GM11168 (cell line): ENCODE results near the gene GLA.

Experiments
- in situ Hi-C: fragments of 300-500 bp; cut with MboI; formaldehyde crosslinking; loops from one replicate; pipeline ENCODE4 v1.12.0; 2022; ENCODE audit warnings: low sequenced_read_pairs; ENCODE audit not compliant: unreplicated experiment

Gene GLA

GRCh38 chrX:101407748-101408531, at the start of gene GLA, which contains the start of gene HNRNPH2:
GLA (minus strand) TSS chrX:101407925; CDS start chrX:101407903, 22 bp downstream.
HNRNPH2 (plus strand) TSS chrX:101408222; CDS start chrX:101411989, 3,767 bp downstream.
- in situ Hi-C loops = no loop called here

GRCh38 chrX:101452056-101452455, 44.3 kb upstream of the GLA start:
- in situ Hi-C loops = no loop called here

- in situ Hi-C loops = no loop called here
Measured at GRCh38 chrX:101450961-101451360, 43.2 kb upstream of the GLA start.

- in situ Hi-C loops = no loop called here
Measured at GRCh38 chrX:101450085-101450484, 42.4 kb upstream of the GLA start.

- in situ Hi-C loops = no loop called here
Measured at GRCh38 chrX:101449279-101449678, 41.6 kb upstream of the GLA start.

- in situ Hi-C loops = no loop called here
Measured at GRCh38 chrX:101442085-101442484, 34.4 kb upstream of the GLA start.

GRCh38 chrX:101430457-101431078, 22.8 kb upstream of the GLA start:
- in situ Hi-C loops = no loop called here

- in situ Hi-C loops = loop anchor here (10.0 kb wide), 1 partner anchor 365 kb away; no protein-coding TSS in a partner anchor
Measured at GRCh38 chrX:101429934-101430333, 22.2 kb upstream of the GLA start.

GRCh38 chrX:101427954-101428353, 20.2 kb upstream of the GLA start:
- in situ Hi-C loops = loop anchor here (10.0 kb wide), 1 partner anchor 367 kb away; no protein-coding TSS in a partner anchor

- in situ Hi-C loops = no loop called here
Measured at GRCh38 chrX:101419489-101419888, 11.8 kb upstream of the GLA start.

- in situ Hi-C loops = no loop called here
Measured at GRCh38 chrX:101417981-101418841, 10.5 kb upstream of the GLA start.

- in situ Hi-C loops = no loop called here
Measured at GRCh38 chrX:101417190-101417589, 9.5 kb upstream of the GLA start.

- in situ Hi-C loops = no loop called here
Measured at GRCh38 chrX:101416691-101417090, 9.0 kb upstream of the GLA start.

- in situ Hi-C loops = no loop called here
Measured at GRCh38 chrX:101415180-101416145, 7.7 kb upstream of the GLA start.

GRCh38 chrX:101411984-101412383, 4.3 kb upstream of the GLA start:
- in situ Hi-C loops = no loop called here

- in situ Hi-C loops = no loop called here
Measured at GRCh38 chrX:101410461-101410860, 2.7 kb upstream of the GLA start.

- in situ Hi-C loops = no loop called here
Measured at GRCh38 chrX:101409043-101409442, 1.3 kb upstream of the GLA start.

GRCh38 chrX:101408532-101408841, 762 bp upstream of the GLA start:
- in situ Hi-C loops = no loop called here

GRCh38 chrX:101407167-101407747, 468 bp downstream of the GLA start:
- in situ Hi-C loops = no loop called here
